Measurements from ENCODE around the gene MIPEP.
"Not testable (repeated sequence)": the region's sequence is repeated elsewhere in the genome, so short reads cannot be mapped to it uniquely, and the experiment has no call there.

Gene MIPEP

DNA sequence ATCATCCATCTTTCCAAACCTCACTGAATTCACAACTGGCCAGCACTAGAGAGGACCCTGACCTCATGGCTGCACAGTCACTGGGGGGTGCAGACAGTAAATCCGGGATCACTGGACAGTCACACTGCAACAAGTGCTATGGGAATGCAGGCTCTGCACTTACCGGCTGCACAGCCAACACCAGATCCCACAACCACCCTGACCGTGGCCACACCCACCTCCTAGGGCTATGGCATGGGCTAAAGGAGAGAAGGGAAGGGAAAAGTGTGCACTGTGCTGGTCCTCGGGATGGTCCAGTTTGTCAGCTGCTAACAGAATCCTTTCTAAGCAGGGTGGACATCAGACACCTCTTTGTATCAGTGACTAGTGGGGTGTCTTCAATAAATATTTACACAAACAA, 118.2 kb downstream of the MIPEP start:
- no peak for DNase-seq

DNA sequence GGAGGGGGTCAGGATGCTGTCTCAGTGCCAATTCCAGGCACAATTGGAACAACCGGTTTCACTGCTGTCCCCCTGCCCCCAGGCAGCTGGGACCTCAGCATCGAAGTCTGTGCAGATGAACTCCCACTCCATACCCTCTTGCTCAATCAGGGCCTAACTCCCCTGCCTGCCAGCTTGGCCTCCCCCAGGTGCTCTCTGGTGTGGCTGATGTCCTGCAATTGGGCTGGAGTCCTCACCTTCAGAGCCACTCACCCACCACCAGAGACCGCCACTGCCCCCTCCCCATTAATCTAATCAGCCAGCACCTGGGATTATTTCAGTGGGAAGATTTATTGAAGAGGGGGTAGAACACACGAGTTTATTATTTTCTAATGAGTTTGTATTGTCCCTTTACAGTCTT, 118.8 kb downstream of the MIPEP start:
- DNase-seq: no peak

DNA sequence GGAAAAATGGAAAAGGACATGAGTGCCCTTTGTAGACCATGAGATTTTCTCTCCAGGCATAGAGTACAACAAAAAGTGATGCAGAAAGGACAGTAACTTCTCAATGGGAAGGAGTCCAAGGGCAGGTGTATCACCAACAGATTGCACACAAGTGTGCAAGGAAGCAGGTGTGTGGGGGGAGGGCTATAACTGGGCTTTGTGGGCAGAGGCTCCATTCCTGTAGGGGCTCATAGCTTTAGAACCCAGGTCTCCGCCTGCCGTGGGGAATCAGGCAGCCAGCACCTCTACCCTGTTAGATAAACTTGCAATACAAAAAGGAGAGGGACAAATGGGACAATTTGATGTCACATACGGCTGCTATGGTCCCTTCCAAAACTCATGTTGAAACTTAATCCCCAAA, 119.8 kb downstream of the MIPEP start:
- no peak for DNase-seq

DNA sequence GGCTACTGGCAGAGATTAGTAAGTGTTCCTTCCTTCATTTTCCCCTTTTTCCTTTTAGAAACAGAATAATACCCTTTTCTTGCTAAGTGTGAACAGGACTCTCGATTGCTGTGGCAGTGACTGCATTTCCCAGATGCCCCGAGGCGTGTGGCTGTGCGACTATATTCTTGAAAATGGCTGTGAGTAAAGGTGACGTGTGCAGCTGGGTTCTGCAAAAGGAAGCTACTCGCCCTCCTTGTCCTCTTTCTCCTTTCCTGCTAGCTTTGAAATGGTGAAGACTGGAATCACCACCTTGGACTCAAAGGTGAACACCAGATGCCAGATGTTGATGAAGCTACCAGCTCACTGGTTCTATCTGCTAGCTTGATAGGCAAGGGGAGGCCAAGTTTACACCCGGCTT, 121.4 kb downstream of the MIPEP start:
- DNase-seq: no peak

DNA sequence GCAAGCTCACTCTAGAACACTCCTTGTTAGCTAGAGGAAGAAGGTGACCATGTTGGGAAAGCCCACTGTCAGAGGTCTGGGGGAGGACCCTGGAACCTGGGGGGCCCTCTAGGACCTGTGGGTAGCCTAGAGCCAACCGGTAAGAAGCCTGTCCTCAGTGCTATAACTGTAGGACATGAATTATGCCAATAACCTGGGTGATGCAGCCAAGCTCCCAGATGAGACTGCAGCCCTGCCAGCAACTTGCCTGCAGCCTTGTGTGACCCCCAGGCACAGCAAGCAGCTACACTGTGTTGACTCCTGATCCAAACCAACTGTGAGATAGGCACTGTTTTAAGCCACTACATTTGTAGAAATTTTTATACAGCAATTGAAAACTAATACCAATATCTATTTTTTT, 122.3 kb downstream of the MIPEP start:
- no peak for DNase-seq

DNA sequence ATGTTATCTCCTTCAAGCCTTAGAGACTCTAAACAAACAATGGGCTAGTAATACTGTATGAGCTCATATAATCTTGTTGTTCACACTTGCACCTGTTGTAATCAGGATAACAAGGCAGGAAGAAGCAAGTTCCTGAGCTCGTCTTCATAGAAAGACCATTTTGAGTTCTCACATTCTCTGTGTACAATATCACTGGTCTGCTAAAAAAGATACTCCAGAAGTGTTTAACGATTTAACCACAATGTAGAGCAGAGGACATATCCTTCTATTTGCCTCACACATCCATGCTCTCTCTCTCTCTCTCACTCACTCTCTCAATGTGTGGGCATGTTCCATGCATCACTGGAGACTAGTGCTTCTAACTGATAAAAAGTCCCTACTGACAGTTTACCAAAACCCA, 122.9 kb downstream of the MIPEP start:
- DNase-seq: no peak

DNA sequence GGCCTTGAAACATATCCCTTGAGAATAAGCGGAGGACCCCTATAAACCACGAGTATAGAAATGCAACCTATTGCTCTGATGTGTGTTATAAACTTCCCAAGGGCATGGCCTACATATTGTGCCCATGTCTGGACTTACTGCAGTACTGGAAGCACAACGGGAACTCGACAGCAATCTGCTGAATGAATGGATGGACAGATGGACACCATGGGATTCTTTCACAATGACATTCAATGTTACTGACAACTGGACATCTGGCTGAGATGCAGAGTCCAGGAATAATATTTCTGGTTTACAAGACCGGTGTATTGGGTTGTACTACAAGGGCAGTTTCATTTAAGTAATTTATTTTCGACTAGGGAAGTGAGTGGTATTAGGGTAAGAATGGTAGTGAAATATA, 123.7 kb downstream of the MIPEP start:
- no peak for DNase-seq

DNA sequence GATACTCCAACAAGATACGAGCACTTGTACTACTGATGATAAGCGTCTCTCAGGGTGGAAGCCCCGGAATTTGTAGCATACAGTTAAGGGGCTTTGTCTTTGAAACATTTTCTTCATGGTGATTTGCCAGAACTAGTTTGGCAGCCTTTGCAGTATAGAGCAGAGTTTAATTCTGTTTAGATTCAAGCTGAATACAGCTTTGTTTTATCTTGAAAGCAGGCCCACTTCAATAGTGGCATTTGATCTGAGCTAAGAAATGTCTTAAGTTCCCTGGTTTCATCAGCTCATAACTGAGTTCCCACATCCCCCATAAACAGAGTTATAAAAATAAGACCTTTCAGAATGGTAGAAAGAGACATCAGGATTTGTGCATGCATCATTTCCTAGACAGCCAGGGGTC, 125.9 kb downstream of the MIPEP start:
- DNase-seq: no peak

DNA sequence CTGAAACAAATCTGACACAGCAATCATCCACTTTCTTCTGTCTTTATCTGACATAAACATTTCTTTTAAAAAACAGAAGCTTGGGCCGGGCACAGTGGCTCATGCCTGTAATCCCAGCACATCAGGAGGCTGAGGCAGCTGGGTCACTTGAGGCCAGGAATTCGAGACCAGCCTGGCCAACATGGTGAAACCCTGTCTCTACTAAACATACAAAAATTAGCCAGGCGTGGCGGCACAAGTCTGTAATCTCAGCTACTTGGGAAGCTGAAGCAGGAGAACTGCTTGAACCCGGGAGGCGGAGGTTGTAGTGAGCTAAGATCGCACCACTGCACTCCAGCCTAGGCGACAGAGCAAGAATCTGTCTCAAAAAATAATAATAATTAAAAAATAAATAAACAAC, 127.4 kb downstream of the MIPEP start:
- DNase-seq: not testable (repeated sequence)

DNA sequence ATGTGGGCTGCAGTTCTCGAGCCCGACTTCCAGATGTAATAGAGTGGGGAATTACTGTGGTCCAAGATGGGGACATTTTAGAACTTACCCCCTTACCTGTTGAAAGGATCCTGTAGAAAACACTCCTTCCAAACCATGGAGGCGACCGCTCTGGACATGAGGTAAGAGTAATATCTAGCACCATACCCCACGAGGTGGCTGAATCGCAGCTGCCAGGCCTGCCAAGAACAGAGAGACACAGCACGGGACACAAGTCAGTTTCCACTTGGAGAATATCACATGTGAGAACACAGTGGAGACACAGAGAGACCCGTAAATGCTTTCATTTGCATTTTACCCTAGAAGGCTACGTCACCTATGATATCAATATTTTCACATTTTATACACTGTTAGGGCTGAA, 129.2 kb downstream of the MIPEP start:
- DNase-seq: no peak

DNA sequence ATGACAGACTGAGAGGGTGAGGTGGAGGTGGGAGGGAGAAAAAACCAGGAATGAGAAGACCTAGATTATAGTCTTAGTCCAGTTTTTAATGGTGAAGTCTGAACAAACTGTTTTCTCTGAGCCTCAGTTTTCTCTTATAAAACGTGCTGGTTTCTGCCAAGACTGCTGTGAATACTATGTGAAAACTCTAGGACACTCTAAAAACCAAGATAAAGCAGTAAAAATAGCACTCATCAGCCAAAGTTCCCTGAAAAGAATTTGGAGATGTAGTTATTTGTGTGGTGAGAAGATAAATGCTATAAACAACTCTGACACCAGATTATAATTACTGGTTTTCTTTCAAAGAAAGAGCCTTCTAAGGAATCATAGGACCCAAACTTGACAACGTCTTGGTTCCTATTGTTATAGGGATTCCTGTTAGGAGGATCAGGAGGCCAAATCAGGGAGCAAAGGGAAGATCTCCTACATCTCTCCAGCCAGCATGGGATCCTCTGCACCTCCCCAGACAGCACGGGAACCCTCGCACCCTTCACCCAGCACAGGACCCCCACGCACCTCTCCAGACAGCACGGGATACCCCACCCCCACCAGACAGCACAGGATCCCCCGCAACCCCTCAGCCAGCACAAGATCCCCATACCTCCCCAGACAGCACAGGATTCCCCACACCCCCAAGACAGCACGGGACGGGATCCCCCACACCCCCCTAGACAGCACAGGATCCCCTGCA, 130.2 kb downstream of the MIPEP start:
- DNase-seq: no peak

DNA sequence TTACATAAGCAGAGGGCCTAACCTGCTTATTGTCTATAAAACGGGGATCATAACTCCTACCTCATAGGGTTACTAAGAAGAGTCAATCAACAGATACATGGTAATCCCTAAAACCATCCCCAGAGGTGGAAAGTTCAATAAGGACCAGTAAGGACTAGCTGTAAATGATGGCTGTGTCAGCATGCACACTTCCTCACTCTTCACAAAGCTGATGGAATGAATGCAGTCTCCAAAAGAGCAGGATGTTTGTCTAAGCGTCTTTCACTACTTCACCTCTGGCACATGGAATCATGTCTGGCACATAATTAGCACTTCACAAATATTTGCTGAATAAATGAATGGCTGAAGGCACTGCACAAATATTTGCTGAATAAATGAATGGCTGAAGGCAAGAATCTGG, 134.2 kb downstream of the MIPEP start:
- no peak for DNase-seq

DNA sequence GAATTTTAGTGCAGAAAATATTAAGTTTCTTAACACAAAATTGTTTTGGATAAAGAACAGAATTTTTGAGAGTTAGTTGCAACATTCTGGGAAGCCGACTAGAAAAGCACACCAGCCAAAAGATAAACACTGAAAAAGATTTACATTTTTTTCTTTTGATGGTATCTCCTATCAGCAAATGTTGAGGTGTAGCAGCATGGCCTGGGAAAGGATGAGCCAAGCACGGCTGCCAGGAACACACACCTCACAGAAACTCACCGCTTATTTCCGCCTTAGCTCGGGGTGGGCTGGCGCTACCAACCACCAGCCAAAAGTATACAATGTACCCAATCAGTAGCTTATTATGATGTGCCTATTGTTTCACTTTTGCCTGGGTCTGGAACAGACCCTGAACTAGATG, 134.7 kb downstream of the MIPEP start:
- no peak for DNase-seq

DNA sequence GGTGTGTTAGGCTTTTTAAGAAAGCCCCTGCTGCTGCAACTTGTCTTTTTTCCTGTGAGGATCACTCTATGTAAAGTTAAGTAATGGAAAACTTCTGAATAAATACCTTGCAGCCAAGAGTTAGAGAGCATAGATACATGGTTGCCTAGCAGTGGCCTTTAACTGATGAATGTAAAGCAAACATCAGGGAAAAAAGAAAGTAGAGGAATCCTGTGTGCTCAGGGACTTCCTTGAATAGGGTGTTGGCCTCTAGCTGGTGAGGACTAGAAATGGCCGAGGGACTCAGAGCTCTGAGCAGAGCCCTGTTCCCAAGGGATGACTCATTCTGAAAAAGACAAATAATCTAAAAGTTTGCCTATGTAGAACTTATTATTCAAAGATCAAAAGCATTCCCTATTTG, 135.7 kb downstream of the MIPEP start:
- DNase-seq: no peak

DNA sequence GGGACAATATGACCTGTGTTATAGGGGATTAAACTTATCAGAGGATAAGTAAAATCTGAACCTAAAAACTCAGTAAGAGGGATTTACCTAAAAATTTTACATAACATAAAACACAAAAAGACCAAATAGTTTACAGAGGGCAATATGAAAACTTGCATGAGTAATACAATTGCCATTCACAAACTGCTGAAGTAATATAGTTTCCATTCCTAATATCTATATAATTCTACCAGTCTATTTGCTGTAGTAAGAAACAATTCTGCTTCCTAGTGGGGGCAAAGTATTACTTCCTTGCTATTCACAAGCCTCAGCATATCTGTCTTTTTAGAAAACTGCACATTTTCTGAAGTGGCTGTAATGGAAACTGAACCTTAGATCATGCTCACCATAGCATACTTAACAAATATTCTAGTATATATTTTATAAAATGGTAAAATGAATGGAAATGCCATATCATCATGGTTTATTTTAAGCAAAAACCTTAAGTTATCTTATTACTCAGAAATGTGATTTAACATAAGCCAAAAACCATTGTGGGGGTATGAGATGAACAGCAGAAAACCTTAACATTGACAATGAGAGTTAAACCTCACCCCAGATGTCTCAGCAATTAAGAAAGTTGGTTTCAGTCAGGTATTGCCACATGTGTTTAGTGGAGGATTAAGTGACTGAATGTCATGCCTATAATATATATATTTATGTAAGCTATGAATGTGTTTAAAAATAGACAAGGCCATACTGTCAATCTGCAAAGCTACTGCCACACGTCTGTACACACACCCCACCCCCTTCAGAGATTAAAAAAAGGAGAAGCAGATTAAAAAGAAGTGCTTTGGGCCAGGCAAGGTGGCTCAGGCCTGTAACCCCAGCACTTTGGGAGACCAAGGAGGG, 136.8 kb downstream of the MIPEP start:
- DNase-seq: peak; percentile 52

DNA sequence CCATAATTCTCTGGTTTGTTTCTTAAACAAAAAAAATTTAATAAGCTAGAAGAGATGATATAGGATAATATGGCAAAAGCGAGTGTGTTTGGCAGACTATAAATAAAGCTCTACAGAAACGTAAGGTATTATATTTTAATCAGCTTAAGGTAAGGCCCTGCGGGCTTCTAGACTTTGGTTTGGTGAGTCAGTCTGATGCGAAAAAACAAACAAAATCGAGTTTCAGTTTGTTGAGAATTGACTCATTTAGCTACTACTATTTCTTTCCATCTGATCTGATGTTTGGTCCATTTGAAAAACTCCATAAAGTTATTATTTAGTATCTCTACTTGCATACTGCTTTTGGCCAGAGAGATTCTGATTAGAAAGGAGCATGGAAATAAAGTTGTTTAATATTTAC, 138.0 kb downstream of the MIPEP start:
- no peak for DNase-seq

DNA sequence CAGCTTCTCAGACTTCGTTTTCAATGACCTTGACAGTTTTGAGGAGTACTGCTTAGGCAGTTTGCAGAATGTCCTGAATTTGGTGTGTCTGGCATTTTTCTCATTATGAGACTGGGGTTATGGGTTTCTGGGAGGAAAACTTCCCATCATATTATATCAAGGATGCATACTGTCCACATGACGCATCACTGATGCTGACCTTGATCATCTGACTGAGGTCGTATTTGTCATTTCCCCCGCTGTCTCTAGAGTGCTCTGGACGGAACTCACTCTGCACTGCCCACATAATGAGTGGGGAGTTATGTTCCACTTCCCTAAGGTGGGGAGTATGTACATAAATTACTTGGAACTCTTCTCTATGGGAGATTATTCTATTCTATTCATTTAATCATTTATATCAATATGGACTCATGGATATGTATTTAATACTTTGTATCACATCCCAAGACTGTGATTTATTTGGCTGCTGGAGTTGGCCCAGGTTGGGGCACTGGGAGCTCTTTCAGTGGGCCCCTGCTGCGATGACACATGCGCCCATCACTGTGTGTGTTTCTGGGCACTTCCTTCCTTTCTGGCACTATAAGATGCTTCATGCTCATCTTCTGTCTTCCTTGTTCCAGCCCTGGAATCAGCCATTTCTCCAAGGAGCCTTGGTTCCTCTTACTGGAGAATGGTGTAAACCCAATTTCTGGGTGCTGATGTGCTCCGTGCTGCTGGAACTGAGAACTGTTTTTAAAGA, 138.6 kb downstream of the MIPEP start:
- no peak for DNase-seq

DNA sequence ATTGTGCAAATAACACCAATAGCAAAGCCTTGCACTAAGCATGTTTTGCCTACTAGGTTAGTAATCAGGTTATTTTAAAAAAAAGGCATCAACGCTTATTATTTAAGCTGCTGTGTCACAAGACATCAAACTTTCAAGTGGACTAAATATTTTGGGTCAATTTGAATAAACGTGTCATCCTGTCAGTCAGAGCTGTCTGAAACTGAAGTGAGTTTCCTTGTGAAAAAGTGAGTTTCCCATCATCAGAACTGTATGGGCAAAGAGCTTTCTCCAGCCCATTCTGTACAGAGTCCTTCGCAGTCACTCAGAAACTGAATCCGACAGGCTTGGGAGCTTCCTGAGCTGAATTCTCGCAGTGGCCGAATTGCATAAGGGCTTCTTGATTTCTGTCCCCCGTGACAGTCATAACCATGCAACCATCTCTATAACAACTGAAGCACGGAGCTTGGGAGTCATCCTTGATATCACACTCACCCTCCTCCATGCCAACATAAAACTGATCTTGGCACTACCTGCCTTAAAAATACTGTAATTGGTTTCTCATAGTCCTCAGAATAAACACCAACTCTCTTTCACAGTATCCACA, 139.8 kb downstream of the MIPEP start:
- DNase-seq: no peak

DNA sequence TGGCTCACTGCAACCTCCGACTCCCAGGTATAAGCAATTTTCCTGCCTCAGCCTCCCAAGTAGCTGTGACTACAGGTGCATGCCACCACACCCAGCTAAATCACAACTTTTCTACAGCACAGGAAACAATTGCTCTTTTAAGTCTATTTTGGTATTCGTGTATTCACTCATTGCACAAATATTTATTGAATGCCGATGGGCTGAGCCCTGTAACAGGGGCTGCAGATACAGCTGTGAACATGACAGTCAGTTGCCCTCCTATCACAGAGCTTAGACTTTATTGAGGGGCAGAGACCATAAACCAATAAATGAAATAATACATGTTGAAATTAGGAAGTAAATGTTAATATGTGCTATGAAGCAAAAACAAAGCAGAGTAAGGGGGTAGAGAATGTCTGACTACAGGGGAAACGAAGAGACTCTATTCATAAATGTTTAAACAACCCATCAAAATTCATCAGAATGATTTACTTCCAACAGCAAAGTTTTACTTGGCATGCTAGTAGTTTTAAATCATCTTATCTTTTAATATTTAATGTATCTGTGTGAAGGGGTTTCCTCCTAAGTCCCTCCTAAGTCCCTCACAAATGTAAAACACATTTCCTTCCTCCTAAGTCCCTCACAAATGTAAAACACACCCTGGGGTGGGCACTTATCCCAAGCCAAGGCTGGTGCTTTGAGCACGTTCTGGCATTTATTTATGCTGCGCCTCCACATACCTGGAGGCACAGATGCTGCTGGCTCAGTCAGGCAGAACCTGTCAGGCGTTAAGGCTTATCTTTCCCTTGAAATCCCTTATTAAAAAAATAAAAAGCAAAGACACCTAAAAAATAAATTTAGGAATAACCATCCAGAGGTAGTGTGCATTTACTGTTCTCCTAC, 140.8 kb downstream of the MIPEP start:
- DNase-seq: peak; percentile 21

DNA sequence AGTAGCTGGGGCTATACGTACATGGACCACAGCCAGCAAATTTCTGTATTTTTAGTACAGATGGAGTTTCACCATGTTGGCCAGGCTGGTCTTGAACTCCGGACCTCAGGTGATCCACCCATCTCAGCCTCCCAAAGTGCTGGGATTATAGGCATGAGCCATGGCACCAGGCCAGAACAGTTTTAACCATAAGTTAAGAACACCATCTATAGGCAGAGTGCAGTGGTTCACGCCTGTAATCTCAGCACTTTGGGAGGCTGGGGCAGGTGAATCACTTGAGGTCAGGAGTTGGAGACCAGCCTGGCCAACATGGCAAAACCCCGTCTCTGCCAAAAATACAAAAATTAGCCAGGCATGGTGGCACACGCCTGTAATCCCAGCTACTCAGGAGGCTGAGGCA, 143.1 kb downstream of the MIPEP start:
- not testable (repeated sequence) for DNase-seq

DNA sequence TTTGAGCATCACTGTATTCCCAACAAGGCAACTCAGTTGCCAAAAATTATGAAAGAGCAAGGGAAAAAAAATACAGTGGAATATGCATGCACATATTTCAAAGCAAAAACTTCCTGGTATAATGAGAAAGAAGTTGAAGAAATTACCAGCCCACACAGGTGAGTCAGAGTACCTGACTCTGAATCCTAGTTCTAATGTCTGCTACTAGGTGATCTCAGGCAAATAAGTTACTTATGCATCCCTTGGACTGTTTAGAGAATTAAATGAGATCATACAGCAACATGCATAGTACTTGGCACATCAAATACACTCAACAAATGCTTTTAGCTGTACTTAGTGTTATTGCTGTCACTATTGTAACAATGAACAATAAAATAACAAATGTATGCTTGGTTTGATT, 144.9 kb downstream of the MIPEP start:
- DNase-seq: no peak

Data from NCI-H524 treated with DMSO at 0.1 percent for 48 hours (cell line).